HepG2 (cell line): ENCODE data around the gene NPC1. TPM values are rescaled to one million over a fixed set of nuclear protein-coding genes. Genes with fewer than 3 reads are reported as not detected.

ENCODE experiments used
- ATAC-seq: fragments of 200-7000 bp; cut with Tn5 transposase; 3 replicates; pipeline ENCODE4 v1.9.1; 2020; ENCODE audit warnings: mild to moderate bottlenecking, moderate library complexity
- BruUV-seq: library from RNA; stranded (reverse); fragments of 400-500 nt; replicated peaks from 2 replicates; lab custom pipeline; 2021; lab: Mats Ljungman, UMichigan
- CTCF ChIA-PET: fragments of 300-600 bp; formaldehyde crosslinking; extraction: SDS; loops from one replicate; lab custom pipeline; 2021; ENCODE audit warnings: low total read pairs, inconsistent platforms, low intra/inter-chr PET ratio; lab: Yijun Ruan, JAX
- POLR2A ChIA-PET: fragments of 350-600 bp; sonication (Branson Sonifier 250); formaldehyde crosslinking; loops from one replicate; lab custom pipeline; 2020; ENCODE audit warnings: antibody characterized with exemption, inconsistent platforms; lab: Yijun Ruan, JAX
- DNase-seq: peaks from one replicate; pipeline ENCODE4 v3.0.0-alpha.2; 2015; ENCODE audit warnings: low spot score
- FAIRE-seq: peaks from 3 replicates; lab custom pipeline; 2011; peaks lifted over from hg19 to GRCh38; lab: Jason Lieb, UNC
- H2AFZ ChIP-seq: one replicate; pipeline ENCODE4 v1.6.1; 2011; ENCODE audit warnings: low read length, inconsistent platforms
- H3K27ac ChIP-seq: fragments of 300-600 bp; 3 replicates; pipeline ENCODE4 v1.8.0; 2011; ENCODE audit warnings: mixed run types, mild to moderate bottlenecking, mixed read lengths, low read length, inconsistent platforms; ENCODE audit not compliant: insufficient read depth; ENCODE audit errors: extremely low read length
- H3K27me3 ChIP-seq, 2 experiments: fragments of 200-600 bp in 1 of 2; 2 replicates in 1 of 2; 3 replicates in 1 of 2; pipeline versions ENCODE4 v1.6.0 to v1.8.0; 2011; ENCODE audit warnings: low read length in 2 of 2, mild to moderate bottlenecking in 2 of 2, moderate library complexity in 2 of 2, inconsistent platforms in 1 of 2; ENCODE audit not compliant: insufficient read depth in 2 of 2, control insufficient read depth in 1 of 2
- H3K36me3 ChIP-seq, 2 experiments: fragments of 200-600 bp in 1 of 2; replicated peaks in 1 of 2; 2 replicates in 1 of 2; 3 replicates in 1 of 2; pipeline versions ENCODE4 v1.5.1 to v1.8.0; 2011; ENCODE audit warnings: low read length in 2 of 2, inconsistent platforms in 1 of 2; ENCODE audit not compliant: insufficient read depth in 2 of 2, control insufficient read depth in 1 of 2
- H3K4me1 ChIP-seq: 2 replicates; pipeline ENCODE4 v1.5.1; 2012; ENCODE audit warnings: low read length, inconsistent platforms; ENCODE audit not compliant: insufficient read depth
- H3K4me2 ChIP-seq: 2 replicates; pipeline ENCODE4 v1.6.0; 2011; ENCODE audit warnings: low read depth, low read length, inconsistent platforms
- H3K4me3 ChIP-seq, 3 experiments: fragments of 200-600 bp in 1 of 3; sonication (generic), shearing (Covaris generic) in 1 of 3; replicated peaks in 1 of 3; 2 replicates each; pipeline ENCODE4 v1.5.1; 2011 to 2016; ENCODE audit warnings: low read length in 3 of 3, inconsistent platforms in 2 of 3, low read depth in 2 of 3, mild to moderate bottlenecking in 2 of 3, control low read depth in 1 of 3, mixed read lengths in 1 of 3; ENCODE audit not compliant: insufficient read depth in 1 of 3
- H3K79me2 ChIP-seq: one replicate; pipeline ENCODE4 v1.6.1; 2011; ENCODE audit warnings: low read length, inconsistent platforms; ENCODE audit not compliant: insufficient read depth
- H3K9ac ChIP-seq: 2 replicates; pipeline ENCODE4 v1.6.0; 2011; ENCODE audit warnings: mild to moderate bottlenecking, low read depth, low read length, inconsistent platforms; ENCODE audit not compliant: insufficient read depth
- H3K9me3 ChIP-seq: 2 replicates; pipeline ENCODE4 v1.5.1; 2012; ENCODE audit warnings: mild to moderate bottlenecking, low read length
- H4K20me1 ChIP-seq: 2 replicates; pipeline ENCODE4 v1.6.0; 2011; ENCODE audit warnings: inconsistent platforms, mild to moderate bottlenecking, low read length, moderate library complexity; ENCODE audit not compliant: insufficient read depth
- CEBPG ChIP-seq: IDR thresholded peaks from 2 replicates; pipeline ENCODE4 v1.6.1; 2016
- DMAP1 ChIP-seq: IDR thresholded peaks from 2 replicates; pipeline ENCODE4 v1.6.1; 2016
- EP300 ChIP-seq, 3 experiments: sonication (generic) in 1 of 3; formaldehyde crosslinking in 1 of 3; IDR thresholded peaks; 2 replicates each; pipeline versions ENCODE4 v1.5.1 to v1.6.1; 2011 to 2020; ENCODE audit warnings: low read depth in 2 of 3, low read length in 2 of 3, borderline replicate concordance in 1 of 3, improper control_type of control experiment in 1 of 3, mild to moderate bottlenecking in 1 of 3, missing genetic modification reagents in 1 of 3, moderate library complexity in 1 of 3
- HDAC1 ChIP-seq: sonication (generic); formaldehyde crosslinking; IDR thresholded peaks from 2 replicates; pipeline ENCODE4 v1.5.1; 2020; ENCODE audit warnings: mild to moderate bottlenecking, missing genetic modification reagents
- HDAC2 ChIP-seq: sonication (generic); formaldehyde crosslinking; IDR thresholded peaks from 2 replicates; pipeline ENCODE4 v1.4.0; 2020; ENCODE audit warnings: missing genetic modification reagents
- KDM5B ChIP-seq: sonication (generic); formaldehyde crosslinking; IDR thresholded peaks from 2 replicates; pipeline ENCODE4 v1.4.0; 2020; ENCODE audit warnings: missing genetic modification reagents, mild to moderate bottlenecking, borderline replicate concordance
- MBD4 ChIP-seq: IDR thresholded peaks from 2 replicates; pipeline ENCODE4 v1.6.1; 2012; ENCODE audit warnings: low read length, inconsistent platforms, borderline replicate concordance
- PAXIP1 ChIP-seq: sonication (generic); formaldehyde crosslinking; conservative IDR thresholded peaks from 2 replicates; pipeline ENCODE4 v1.4.0; 2020; ENCODE audit warnings: mild to moderate bottlenecking, missing genetic modification reagents, moderate library complexity
- RARA ChIP-seq: IDR thresholded peaks from 2 replicates; pipeline ENCODE4 v1.6.1; 2016; ENCODE audit warnings: missing genetic modification reagents, missing compliant biosample characterization
- RXRA ChIP-seq: sonication (generic); formaldehyde crosslinking; IDR thresholded peaks from 2 replicates; pipeline ENCODE4 v1.5.1; 2020; ENCODE audit warnings: missing genetic modification reagents
- SMARCC2 ChIP-seq: fragments of 450-650 bp; IDR thresholded peaks from 2 replicates; pipeline ENCODE4 v1.6.1; 2017; ENCODE audit warnings: antibody characterized with exemption, mild to moderate bottlenecking
- SNRNP70 ChIP-seq: fragments of 200-400 bp; formaldehyde crosslinking; IDR thresholded peaks from 2 replicates; pipeline ENCODE4 v1.6.1; 2017; ENCODE audit warnings: mild to moderate bottlenecking, low read depth, low read length, moderate library complexity
- SOX5 ChIP-seq: IDR thresholded peaks from 2 replicates; pipeline ENCODE4 v1.6.1; 2016; ENCODE audit warnings: borderline replicate concordance
- SRF ChIP-seq: IDR thresholded peaks from 2 replicates; pipeline ENCODE4 v1.6.1; 2011; ENCODE audit warnings: mild to moderate bottlenecking, low read depth, low read length, moderate library complexity
- TAF15 ChIP-seq: fragments of 200-400 bp; formaldehyde crosslinking; IDR thresholded peaks from one replicate; pipeline ENCODE4 v1.6.1; 2018; ENCODE audit warnings: mild to moderate bottlenecking, low read depth, low read length; ENCODE audit not compliant: poor library complexity, severe bottlenecking
- ZNF441 ChIP-seq: sonication (generic); formaldehyde crosslinking; IDR thresholded peaks from 2 replicates; pipeline ENCODE4 v1.7.0; 2021; ENCODE audit warnings: missing genetic modification reagents, borderline replicate concordance
- ZNF496 ChIP-seq: sonication (generic); formaldehyde crosslinking; IDR thresholded peaks from 2 replicates; pipeline ENCODE4 v1.8.1; 2023; ENCODE audit warnings: mild to moderate bottlenecking, moderate library complexity, missing genetic modification reagents; ENCODE audit not compliant: insufficient replicate concordance
- ZNF615 ChIP-seq: sonication (generic); formaldehyde crosslinking; IDR thresholded peaks from 2 replicates; pipeline ENCODE4 v1.5.0; 2020; ENCODE audit warnings: mild to moderate bottlenecking, missing genetic modification reagents, borderline replicate concordance
- ZNF713 ChIP-seq: sonication (generic); formaldehyde crosslinking; IDR thresholded peaks from 2 replicates; pipeline ENCODE4 v1.4.0; 2020; ENCODE audit warnings: mild to moderate bottlenecking, missing genetic modification reagents
- WGBS: methylation state at CpG from one replicate; pipeline ENCODE4 v1.1.6; 2017; ENCODE audit warnings: low lambda C conversion rate; 5-methylcytosine and 5-hydroxymethylcytosine counted together
- in situ Hi-C: cut with HindIII; loops from 2 replicates; pipeline ENCODE4 v1.10.0; 2017; ENCODE audit warnings: low pct_unique_long_range_greater_than_20kb; ENCODE audit not compliant: extremely low pct_ligation_motif_present
- intact Hi-C: fragments of 100-400 bp; cut with micrococcal nuclease; formaldehyde crosslinking; loops from one replicate; pipeline ENCODE4 v1.10.0; 2022; ENCODE audit not compliant: unreplicated experiment
- polyA plus RNA-seq, 8 experiments: library from polyadenylated mRNA; depleted of rRNA in 3 of 8; stranded (reverse) in 7 of 8; unstranded in 1 of 8; fragments of >200 nt; fragmentation: Illumina TruSeq in 4 of 8; extraction: Trizol in 4 of 8; gene quantifications; 2 replicates each; pipeline versions ENCODE4 v1.2.1 to v1.2.3, GENCODE V29; 2011 to 2016; ENCODE audit warnings: low read depth in 4 of 8, missing spikeins in 1 of 8, mixed read lengths in 1 of 8; ENCODE audit not compliant: insufficient read depth in 1 of 8
- total RNA-seq, 5 experiments: library from RNA; depleted of rRNA; stranded (reverse); fragments of >200 nt; fragmentation: Illumina TruSeq; extraction: Trizol; gene quantifications; 2 replicates each; pipeline ENCODE4 v1.2.3, GENCODE V29; 2016; ENCODE audit warnings: low read depth in 1 of 5
- TF ChIP-seq, protein P1 (sequence below): sonication (generic); formaldehyde crosslinking; conservative IDR thresholded peaks from 2 replicates; pipeline ENCODE4 v1.8.0; 2022; ENCODE audit warnings: low read depth, missing genetic modification reagents

The NPC1 gene
- total and polyA plus RNA-seq, 2 of the 13 experiments (the other 11 are each of a cell fraction or from before 2014, with no cell fraction given), result 46.5 to 114 TPM

DNA sequence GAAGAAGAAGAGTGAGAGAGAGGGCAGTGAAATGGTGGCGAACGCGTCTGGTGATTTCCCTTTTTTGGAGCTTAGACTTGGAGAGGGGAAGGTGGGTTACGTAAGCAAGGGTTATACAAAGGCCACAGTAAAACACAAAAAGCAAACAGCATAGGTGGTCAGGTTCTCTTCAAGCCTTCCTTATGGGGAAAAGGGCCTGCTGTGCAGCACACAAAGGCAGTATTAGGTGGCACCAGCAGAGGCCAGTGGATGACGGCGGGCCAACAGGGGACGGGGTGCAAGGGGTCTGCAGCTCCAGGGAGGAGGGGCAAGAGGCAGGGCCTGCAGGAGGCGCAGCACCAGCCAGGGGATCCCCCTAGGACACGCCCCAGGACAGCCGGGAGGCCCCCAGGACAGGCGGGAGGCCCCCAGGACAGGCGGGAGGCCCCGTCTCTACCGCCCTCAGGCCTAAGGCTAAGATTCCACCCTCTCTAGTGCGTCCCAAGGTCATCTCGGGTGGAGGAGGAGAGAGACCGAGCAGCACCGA lies 32.6 kb upstream of the NPC1 start:
- Histone ChIP-seq H3K4me2 (peak overlapping the region; percentile 85), H3K27ac (no peak overlapping the region)
- CTCF ChIA-PET, result no interaction called here
- TF ChIP-seq TAF15 (no peak), SMARCC2 (no peak), SNRNP70 (no peak), HDAC1 (peak; percentile 40; the same call in 1 of the 2 replicates), SRF (peak; percentile 57; the same call in 1 of the 2 replicates), ZNF713 (CRISPR knock-in tag) (no peak), RARA (CRISPR knock-in tag) (peak; percentile 96), CEBPG (peak; percentile 56), KDM5B (CRISPR knock-in tag) (0 out of 2 replicates have a peak, but pooled peaks have one; percentile 35), PAXIP1 (CRISPR knock-in tag) (peak; percentile 35; the same call in 1 of the 2 replicates), HDAC2 (CRISPR knock-in tag) (0 out of 2 replicates have a peak, but pooled peaks have one; percentile 40), EP300 (IDR thresholded peaks at IDR 0.05; ENCODE audit: low read depth in 2 of 2, low read length in 2 of 2) (no peak), EP300 (CRISPR knock-in tag; IDR thresholded peaks at IDR 0.05; ENCODE audit: borderline replicate concordance) (no peak), SOX5 (CRISPR knock-in tag) (no peak), RXRA (CRISPR knock-in tag) (peak; percentile 68; the same call in 1 of the 2 replicates), ZNF496 (no peak), ZNF441 (CRISPR knock-in tag) (no peak), MBD4 (no peak), DMAP1 (CRISPR knock-in tag) (0 out of 2 replicates have a peak, but pooled peaks have one; percentile 27), ZNF615 (CRISPR knock-in tag) (no peak)
- TF ChIP-seq, protein P1, sequence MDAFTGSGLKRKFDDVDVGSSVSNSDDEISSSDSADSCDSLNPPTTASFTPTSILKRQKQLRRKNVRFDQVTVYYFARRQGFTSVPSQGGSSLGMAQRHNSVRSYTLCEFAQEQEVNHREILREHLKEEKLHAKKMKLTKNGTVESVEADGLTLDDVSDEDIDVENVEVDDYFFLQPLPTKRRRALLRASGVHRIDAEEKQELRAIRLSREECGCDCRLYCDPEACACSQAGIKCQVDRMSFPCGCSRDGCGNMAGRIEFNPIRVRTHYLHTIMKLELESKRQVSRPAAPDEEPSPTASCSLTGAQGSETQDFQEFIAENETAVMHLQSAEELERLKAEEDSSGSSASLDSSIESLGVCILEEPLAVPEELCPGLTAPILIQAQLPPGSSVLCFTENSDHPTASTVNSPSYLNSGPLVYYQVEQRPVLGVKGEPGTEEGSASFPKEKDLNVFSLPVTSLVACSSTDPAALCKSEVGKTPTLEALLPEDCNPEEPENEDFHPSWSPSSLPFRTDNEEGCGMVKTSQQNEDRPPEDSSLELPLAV (CRISPR knock-in tag), result no peak

More for the DNA sequence above, 32.6 kb upstream of the NPC1 start:
- Histone ChIP-seq H3K36me3 (no peaks in the 10 kb centered on the region), H3K4me1 (peaks cover 30% of the 10 kb centered on the region), H3K4me3 (peak overlapping the region; percentile 30 to 69 (median 31); a peak in 5 of 6 replicates), H3K79me2 (no peaks in the 10 kb centered on the region), H3K9me3 (no peaks in the 10 kb centered on the region), H2AFZ (no peak overlapping the region), H3K9ac (no peak overlapping the region), H3K27me3 (peaks cover 1 to 31% of the 10 kb centered on the region in 2 experiments; a peak in 3 of 5 replicates), H4K20me1 (no peaks in the 10 kb centered on the region)
- POLR2A ChIA-PET, result interaction anchor here (1.3 kb wide), 1 partner anchor 22 kb away, joined by 3 read pairs; no protein-coding TSS in a partner anchor
- no TSS peak for BruUV-seq
- WGBS, result 2% methylated on average over 4 of the region's 18 CpGs
- DNase-seq (peak; percentile 65), ATAC-seq (peak; percentile 81), FAIRE-seq (peak; percentile 72)
- intact Hi-C loops (no loop called here), in situ Hi-C loops (no loop called here)
